Activated CD4-positive, alpha-beta T cell treated with anti-CD3 and anti-CD28 coated beads, Interleukin-2, amount 10 ng/mL, durations not matched to agents 24 days and 14 days (primary cell): ENCODE measurements around the gene SEMA7A. TPM values are rescaled to one million over a fixed set of nuclear protein-coding genes. Genes with fewer than 3 reads are reported as not detected.
"Not testable (repeated sequence)": the region's sequence is repeated elsewhere in the genome, so short reads cannot be mapped to it uniquely, and the experiment has no call there.

Experiments
- DNase-seq: peaks from one replicate; pipeline ENCODE4 v3.0.0; 2022
- H3K27ac Mint-ChIP-seq: one replicate; pipeline ENCODE4 v1.8.0; 2022; ENCODE audit warnings: mild to moderate bottlenecking, mixed read lengths
- H3K27me3 Mint-ChIP-seq: one replicate; pipeline ENCODE4 v1.8.0; 2022; ENCODE audit warnings: mixed read lengths
- H3K36me3 Mint-ChIP-seq: one replicate; pipeline ENCODE4 v1.8.0; 2022; ENCODE audit warnings: low read depth, mild to moderate bottlenecking, mixed read lengths
- H3K4me1 Mint-ChIP-seq: one replicate; pipeline ENCODE4 v1.8.0; 2021; ENCODE audit warnings: mixed read lengths
- H3K4me3 Mint-ChIP-seq: one replicate; pipeline ENCODE4 v1.8.0; 2022; ENCODE audit warnings: mild to moderate bottlenecking, moderate library complexity, mixed read lengths
- H3K9me3 Mint-ChIP-seq: one replicate; pipeline ENCODE4 v1.8.0; 2021; ENCODE audit warnings: mixed read lengths
- intact Hi-C: fragments of 100-400 bp; cut with micrococcal nuclease; formaldehyde crosslinking; loops from one replicate; pipeline ENCODE4 v1.15.1; 2023
- total RNA-seq: library from RNA; stranded (reverse); gene quantifications from 2 replicates; pipeline ENCODE4 v1.2.3, GENCODE V29; 2022

Gene SEMA7A
- total RNA-seq, 1 donor from 2014 or later: 89.6 TPM

- no peaks in the 10 kb centered on the region for H3K27me3 Mint-ChIP-seq
- intact Hi-C loops: loop anchor here (1.0 to 5.0 kb wide), 7 partner anchors 22 to 321 kb away; partner anchors contain the start of genes CLK3 and CSK
- peak; percentile 99 for DNase-seq
- H3K27ac Mint-ChIP-seq: peak within 1 kb of the TSS; percentile 94
- H3K4me3 Mint-ChIP-seq: peak within 1 kb of the TSS; percentile 94
- peaks cover 42% of the 10 kb centered on the region for H3K4me1 Mint-ChIP-seq
- H3K9me3 Mint-ChIP-seq: peaks cover 7% of the 10 kb centered on the region
- H3K36me3 Mint-ChIP-seq: peaks cover 24% of the 10 kb centered on the region
These were observed 27.4 kb upstream of the SEMA7A start, which contains the start of gene UBL7 for GRCh38 chr15:74460871-74461846. Gene UBL7, minus strand, starts transcription at chr15:74461160. Its CDS starts 2,293 bp downstream, at chr15:74458867.

- DNase-seq: no peak
- H3K36me3 Mint-ChIP-seq: peaks cover 27% of the 10 kb centered on the region
- H3K27me3 Mint-ChIP-seq: no peaks in the 10 kb centered on the region
- intact Hi-C loops: loop anchor here (2.0 to 5.0 kb wide), 5 partner anchors 21 to 322 kb away; partner anchors contain the start of genes CLK3 and CSK
- H3K27ac Mint-ChIP-seq: peak overlapping the region; percentile 94
- H3K4me3 Mint-ChIP-seq: peak overlapping the region; percentile 94
- peaks cover 7% of the 10 kb centered on the region for H3K9me3 Mint-ChIP-seq
- H3K4me1 Mint-ChIP-seq: peaks cover 40% of the 10 kb centered on the region
These were observed 26.5 kb upstream of the SEMA7A start for GRCh38 chr15:74460298-74460697.

GRCh38 chr15:74459798-74460197 lies 26.0 kb upstream of the SEMA7A start:
- H3K9me3 Mint-ChIP-seq, H3K27ac Mint-ChIP-seq, H3K27me3 Mint-ChIP-seq, DNase-seq: not testable (repeated sequence)
- Mint-ChIP-seq H3K4me3 (peak overlapping the region; percentile 94), H3K36me3 (peaks cover 31% of the 10 kb centered on the region), H3K4me1 (peaks cover 37% of the 10 kb centered on the region)
- intact Hi-C loops: loop anchor here (2.0 to 5.0 kb wide), 5 partner anchors 21 to 323 kb away; partner anchors contain the start of genes CLK3 and CSK

- intact Hi-C loops: no loop called here
- no peak for DNase-seq
- H3K27me3 Mint-ChIP-seq: no peaks in the 10 kb centered on the region
- H3K4me3 Mint-ChIP-seq: no peak overlapping the region
- no peak overlapping the region for H3K27ac Mint-ChIP-seq
- peaks cover 36% of the 10 kb centered on the region for H3K4me1 Mint-ChIP-seq
- peaks cover 3% of the 10 kb centered on the region for H3K9me3 Mint-ChIP-seq
- H3K36me3 Mint-ChIP-seq: peaks cover 34% of the 10 kb centered on the region
These were observed 24.7 kb upstream of the SEMA7A start for GRCh38 chr15:74458473-74458872.

GRCh38 chr15:74457036-74457435 lies 23.3 kb upstream of the SEMA7A start:
- DNase-seq, H3K27me3 Mint-ChIP-seq, intact Hi-C loops, H3K9me3 Mint-ChIP-seq, H3K27ac Mint-ChIP-seq, H3K4me3 Mint-ChIP-seq: not testable (repeated sequence)
- peaks cover 29% of the 10 kb centered on the region for H3K4me1 Mint-ChIP-seq
- peaks cover 39% of the 10 kb centered on the region for H3K36me3 Mint-ChIP-seq

- Mint-ChIP-seq H3K36me3 (peaks cover 51% of the 10 kb centered on the region), H3K27ac (no peak overlapping the region), H3K9me3 (no peaks in the 10 kb centered on the region), H3K27me3 (no peaks in the 10 kb centered on the region), H3K4me3 (no peak overlapping the region), H3K4me1 (peaks cover 22% of the 10 kb centered on the region)
- intact Hi-C loops: loop anchor here (5.0 kb wide), 1 partner anchor 32 kb away; no protein-coding TSS in a partner anchor
- DNase-seq: no peak
These were observed 21.2 kb upstream of the SEMA7A start for GRCh38 chr15:74454764-74455500.

GRCh38 chr15:74453925-74454763 lies 20.4 kb upstream of the SEMA7A start:
- no peaks in the 10 kb centered on the region for H3K9me3 Mint-ChIP-seq
- H3K27me3 Mint-ChIP-seq: no peaks in the 10 kb centered on the region
- intact Hi-C loops: loop anchor here (5.0 kb wide), 1 partner anchor 33 kb away; no protein-coding TSS in a partner anchor
- H3K27ac Mint-ChIP-seq: peak overlapping the region; percentile 6
- H3K4me3 Mint-ChIP-seq: no peak overlapping the region
- H3K36me3 Mint-ChIP-seq: peaks cover 51% of the 10 kb centered on the region
- DNase-seq: no peak
- peaks cover 22% of the 10 kb centered on the region for H3K4me1 Mint-ChIP-seq

GRCh38 chr15:74451861-74452835 lies 18.4 kb upstream of the SEMA7A start:
- intact Hi-C loops: loop anchor here (5.0 kb wide), 1 partner anchor 35 kb away; no protein-coding TSS in a partner anchor
- no peak overlapping the region for H3K4me3 Mint-ChIP-seq
- no peak overlapping the region for H3K27ac Mint-ChIP-seq
- H3K4me1 Mint-ChIP-seq: peaks cover 20% of the 10 kb centered on the region
- H3K36me3 Mint-ChIP-seq: peaks cover 59% of the 10 kb centered on the region
- DNase-seq: no peak
- H3K9me3 Mint-ChIP-seq: no peaks in the 10 kb centered on the region
- H3K27me3 Mint-ChIP-seq: no peaks in the 10 kb centered on the region

- H3K4me3 Mint-ChIP-seq: no peak overlapping the region
- intact Hi-C loops: loop anchor here (5.0 kb wide), 1 partner anchor 36 kb away; no protein-coding TSS in a partner anchor
- H3K27ac Mint-ChIP-seq: no peak overlapping the region
- peaks cover 18% of the 10 kb centered on the region for H3K4me1 Mint-ChIP-seq
- H3K9me3 Mint-ChIP-seq: no peaks in the 10 kb centered on the region
- no peaks in the 10 kb centered on the region for H3K27me3 Mint-ChIP-seq
- peaks cover 59% of the 10 kb centered on the region for H3K36me3 Mint-ChIP-seq
- no peak for DNase-seq
These were observed 17.6 kb upstream of the SEMA7A start for GRCh38 chr15:74451322-74451721.

- intact Hi-C loops: loop anchor here (5.0 kb wide), 1 partner anchor 38 kb away; no protein-coding TSS in a partner anchor
- no peak overlapping the region for H3K27ac Mint-ChIP-seq
- no peaks in the 10 kb centered on the region for H3K27me3 Mint-ChIP-seq
- H3K4me3 Mint-ChIP-seq: no peak overlapping the region
- H3K9me3 Mint-ChIP-seq: no peaks in the 10 kb centered on the region
- no peak for DNase-seq
- H3K4me1 Mint-ChIP-seq: peaks cover 14% of the 10 kb centered on the region
- H3K36me3 Mint-ChIP-seq: peaks cover 50% of the 10 kb centered on the region
These were observed 16.0 kb upstream of the SEMA7A start for GRCh38 chr15:74449643-74450205.

- no peak overlapping the region for H3K4me3 Mint-ChIP-seq
- H3K9me3 Mint-ChIP-seq: no peaks in the 10 kb centered on the region
- DNase-seq: no peak
- peaks cover 47% of the 10 kb centered on the region for H3K36me3 Mint-ChIP-seq
- intact Hi-C loops: no loop called here
- no peaks in the 10 kb centered on the region for H3K27me3 Mint-ChIP-seq
- H3K27ac Mint-ChIP-seq: no peak overlapping the region
- H3K4me1 Mint-ChIP-seq: peaks cover 7% of the 10 kb centered on the region
These were observed 15.3 kb upstream of the SEMA7A start for GRCh38 chr15:74449095-74449494.
